K562 (cell line): ENCODE results near the gene ANKRD44. TPM values are rescaled to one million over a fixed set of nuclear protein-coding genes. Genes with fewer than 3 reads are reported as not detected.

Source experiments
- ATAC-seq: fragments of 200-7000 bp; cut with Tn5 transposase; 3 replicates; pipeline ENCODE4 v1.9.1; 2020; ENCODE audit warnings: moderate library complexity
- BruUV-seq: library from RNA; stranded (reverse); fragments of 400-500 nt; replicated peaks from 2 replicates; lab custom pipeline; 2021; lab: Mats Ljungman, UMichigan
- CTCF ChIA-PET: fragments of 300-600 bp; formaldehyde crosslinking; extraction: SDS; loops from one replicate; lab custom pipeline; 2021; ENCODE audit warnings: low intra/inter-chr PET ratio; lab: Yijun Ruan, JAX
- POLR2A ChIA-PET: fragments of 300-600, 350-650 bp; sonication (Branson Sonifier 250); formaldehyde crosslinking; extraction: SDS; loops from one replicate; lab custom pipeline; 2021; ENCODE audit warnings: antibody characterized with exemption, inconsistent platforms; lab: Yijun Ruan, JAX
- DNase-seq, 4 experiments: peaks; one replicate each; pipeline versions ENCODE4 v3.0.0 to v3.0.0-alpha.2; 2011 to 2018; ENCODE audit warnings: low spot score in 3 of 4, mixed read lengths in 3 of 4; ENCODE audit errors: extremely low read depth in 1 of 4
- FAIRE-seq: peaks from 2 replicates; lab custom pipeline; 2011; peaks lifted over from hg19 to GRCh38; lab: Jason Lieb, UNC
- H2AFZ ChIP-seq: 2 replicates; pipeline ENCODE4 v1.6.0; 2011; ENCODE audit warnings: low read depth, low read length, control low read depth, inconsistent platforms
- H3K27ac ChIP-seq: fragments of 200-600 bp; 3 replicates; pipeline ENCODE4 v1.8.0; 2011; ENCODE audit warnings: low read depth, mild to moderate bottlenecking, control low read depth, inconsistent platforms, low read length, moderate library complexity, mixed read lengths; ENCODE audit errors: extremely low read depth
- H3K27me3 ChIP-seq, 2 experiments: fragments of 300-600 bp in 1 of 2; 2 replicates in 1 of 2; 3 replicates in 1 of 2; pipeline versions ENCODE4 v1.6.0 to v1.8.0; 2011; ENCODE audit warnings: inconsistent platforms in 2 of 2, low read length in 2 of 2, mild to moderate bottlenecking in 1 of 2, mixed read lengths in 1 of 2, moderate library complexity in 1 of 2; ENCODE audit not compliant: control insufficient read depth in 2 of 2, insufficient read depth in 2 of 2
- H3K36me3 ChIP-seq: fragments of 300-600 bp; 3 replicates; pipeline ENCODE4 v1.8.0; 2011; ENCODE audit warnings: mild to moderate bottlenecking, low read length, inconsistent platforms; ENCODE audit not compliant: control insufficient read depth, insufficient read depth
- H3K4me1 ChIP-seq, 2 experiments: fragments of 200-600 bp in 1 of 2; replicated peaks in 1 of 2; 2 replicates in 1 of 2; 3 replicates in 1 of 2; pipeline versions ENCODE4 v1.5.1 to v1.8.0; 2011; ENCODE audit warnings: inconsistent platforms in 2 of 2, low read length in 2 of 2, mild to moderate bottlenecking in 1 of 2, mixed read lengths in 1 of 2, moderate library complexity in 1 of 2; ENCODE audit not compliant: control insufficient read depth in 2 of 2, insufficient read depth in 2 of 2
- H3K4me2 ChIP-seq: 2 replicates; pipeline ENCODE4 v1.6.1; 2011; ENCODE audit warnings: low read length, control low read depth, inconsistent platforms, mixed read lengths; ENCODE audit not compliant: insufficient read depth
- H3K4me3 ChIP-seq: fragments of 200-600 bp; sonication (generic), shearing (Covaris generic); 2 replicates; pipeline ENCODE4 v1.5.1; 2016; ENCODE audit warnings: control low read depth, inconsistent platforms
- H3K79me2 ChIP-seq: fragments of 200-600 bp; 3 replicates; pipeline ENCODE4 v1.8.0; 2011; ENCODE audit warnings: low read length, inconsistent platforms; ENCODE audit not compliant: control insufficient read depth, insufficient read depth
- H3K9ac ChIP-seq, 2 experiments: 2 replicates each; pipeline versions ENCODE4 v1.6.0 to v1.6.1; 2011; ENCODE audit warnings: low read depth in 2 of 2, low read length in 2 of 2, control low read depth in 1 of 2, inconsistent platforms in 1 of 2, mild to moderate bottlenecking in 1 of 2, mixed read lengths in 1 of 2; ENCODE audit not compliant: insufficient read depth in 1 of 2
- H3K9me1 ChIP-seq: one replicate; pipeline ENCODE4 v1.6.0; 2011; ENCODE audit warnings: inconsistent platforms, mild to moderate bottlenecking, low read length, moderate library complexity; ENCODE audit not compliant: control insufficient read depth, insufficient read depth
- H3K9me3 ChIP-seq: replicated peaks from 2 replicates; pipeline ENCODE4 v1.5.1; 2011; ENCODE audit warnings: low read depth, low read length, inconsistent platforms; ENCODE audit not compliant: control insufficient read depth, insufficient read depth
- H4K20me1 ChIP-seq: replicated peaks from 2 replicates; pipeline ENCODE4 v1.6.1; 2011; ENCODE audit warnings: low read length, inconsistent platforms, mixed read lengths; ENCODE audit not compliant: control insufficient read depth, insufficient read depth
- ATF1 ChIP-seq, 2 experiments: fragments of 450-650 bp in 1 of 2; IDR thresholded peaks; 2 replicates each; pipeline ENCODE4 v1.6.1; 2016; ENCODE audit warnings: missing compliant biosample characterization in 1 of 2, missing genetic modification characterization in 1 of 2
- BRD9 ChIP-seq: fragments of 450-650 bp; IDR thresholded peaks from 2 replicates; pipeline ENCODE4 v1.6.1; 2018; ENCODE audit warnings: low read depth; ENCODE audit not compliant: partially characterized antibody
- CHD1 ChIP-seq: fragments of 200-600 bp; sonication (generic); IDR thresholded peaks from one replicate; pipeline ENCODE4 v1.6.1; 2012; ENCODE audit warnings: mild to moderate bottlenecking, moderate library complexity, low read length, inconsistent platforms
- EP300 ChIP-seq: IDR thresholded peaks from 2 replicates; pipeline ENCODE4 v1.6.1; 2012; ENCODE audit warnings: low read length, improper control_type of control experiment
- FOXK2 ChIP-seq, 2 experiments: fragments of 450-650 bp; IDR thresholded peaks in 1 of 2; conservative IDR thresholded peaks in 1 of 2; 2 replicates each; pipeline ENCODE4 v1.6.1; 2016; ENCODE audit warnings: low read depth in 2 of 2, mild to moderate bottlenecking in 1 of 2
- PHF21A ChIP-seq: fragments of 450-650 bp; IDR thresholded peaks from 2 replicates; pipeline ENCODE4 v1.6.1; 2017; ENCODE audit warnings: low read depth, borderline replicate concordance
- POLR2AphosphoS5 ChIP-seq: IDR thresholded peaks from 2 replicates; pipeline ENCODE4 v1.6.1; 2011; ENCODE audit warnings: mild to moderate bottlenecking, low read depth, low read length, moderate library complexity; ENCODE audit not compliant: control insufficient read depth, insufficient read depth
- PYGO2 ChIP-seq: fragments of 450-650 bp; IDR thresholded peaks from 2 replicates; pipeline ENCODE4 v1.6.1; 2016; ENCODE audit warnings: mild to moderate bottlenecking, missing genetic modification characterization, moderate library complexity, missing compliant biosample characterization
- THRAP3 ChIP-seq: fragments of 450-650 bp; IDR thresholded peaks from 2 replicates; pipeline ENCODE4 v1.6.1; 2016; ENCODE audit warnings: mild to moderate bottlenecking, inconsistent platforms, borderline replicate concordance
- ZNF717 ChIP-seq: fragments of 250-450 bp; sonication (Bioruptor Pico); IDR thresholded peaks from 2 replicates; pipeline ENCODE4 v1.5.0; 2021
- ZNF79 ChIP-seq: fragments of 250-450 bp; sonication (Bioruptor Pico); IDR thresholded peaks from 2 replicates; pipeline ENCODE4 v1.4.0; 2020; ENCODE audit warnings: low read depth, mild to moderate bottlenecking, moderate library complexity
- ZNF830 ChIP-seq: fragments of 250-450 bp; sonication (Bioruptor Pico); IDR thresholded peaks from 2 replicates; pipeline ENCODE4 v1.5.0; 2021; ENCODE audit warnings: mild to moderate bottlenecking
- WGBS: fragments of 100-300 bp; shearing (Covaris generic); methylation state at CpG from one replicate; pipeline ENCODE4 v1.1.6; 2016; ENCODE audit warnings: low coverage, mixed read lengths; ENCODE audit not compliant: insufficient coverage; ENCODE audit errors: missing lambda C conversion rate; 5-methylcytosine and 5-hydroxymethylcytosine counted together
- in situ Hi-C: fragments of 300-500 bp; cut with MboI; formaldehyde crosslinking; loops from 4 replicates; pipeline ENCODE4 v1.15.0; 2018; ENCODE audit warnings: inconsistent platforms, mixed read lengths
- intact Hi-C: fragments of 100-400 bp; cut with micrococcal nuclease; formaldehyde crosslinking; loops from 2 replicates; pipeline ENCODE4 v1.14.2; 2022
- polyA plus RNA-seq, 8 experiments: library from polyadenylated mRNA; depleted of rRNA in 4 of 8; stranded (reverse) in 5 of 8; unstranded in 3 of 8; fragments of >200 nt; fragmentation: Nextera tagmentation in 2 of 8; fragmentation: Illumina TruSeq in 1 of 8; extraction: Ambion mirVana in 2 of 8; extraction: Trizol in 1 of 8; gene quantifications; 2 replicates each; pipeline versions ENCODE4 v1.2.1 to v1.2.3, GENCODE V29; 2011 to 2014; ENCODE audit warnings: inconsistent platforms in 1 of 8, missing spikeins in 1 of 8
- total RNA-seq, 7 experiments: library from RNA; depleted of rRNA in 6 of 7; stranded (reverse); fragments of >200 nt in 6 of 7; fragmentation: Illumina TruSeq in 2 of 7; extraction: Trizol in 2 of 7; gene quantifications; 2 replicates each; pipeline versions ENCODE4 v1.2.1 to v1.2.3, GENCODE V29; 2011 to 2021; ENCODE audit warnings: low replicate concordance in 1 of 7
- TF ChIP-seq, protein P1 (sequence below): fragments of 250-450 bp; sonication (Bioruptor Pico); IDR thresholded peaks from 2 replicates; pipeline ENCODE4 v1.8.0; 2021; ENCODE audit warnings: moderate library complexity, mild to moderate bottlenecking, inconsistent platforms
- TF ChIP-seq, protein P2 (sequence below): sonication (generic); formaldehyde crosslinking; IDR thresholded peaks from 2 replicates; pipeline ENCODE4 v1.8.0; 2022; ENCODE audit warnings: missing genetic modification reagents, mild to moderate bottlenecking, borderline replicate concordance
- TF ChIP-seq, protein P3 (sequence below): fragments of 250-450 bp; sonication (Bioruptor Pico); IDR thresholded peaks from 2 replicates; pipeline ENCODE4 v1.6.1; 2021; ENCODE audit warnings: mild to moderate bottlenecking
- TF ChIP-seq, protein P4 (sequence below): fragments of 450-650 bp; IDR thresholded peaks from 2 replicates; pipeline ENCODE4 v1.6.1; 2016; ENCODE audit warnings: antibody characterized with exemption

The ANKRD44 gene
- total and polyA plus RNA-seq, 9 of the 15 experiments (the other 6 are each of a cell fraction or from before 2014, with no cell fraction given): 0.03 to 0.64 (median 0.07) TPM; not detected in 3

- peaks cover 0 to 14% of the 10 kb centered on the region in 2 experiments; a peak in 2 of 5 replicates for H3K4me1 ChIP-seq
- no peaks in the 10 kb centered on the region for H3K79me2 ChIP-seq
- H3K27me3 ChIP-seq: peaks cover 15 to 19% of the 10 kb centered on the region in 2 experiments
- H3K4me2 ChIP-seq: no peak overlapping the region
- DNase-seq (no peak), FAIRE-seq (no peak), ATAC-seq (no peak)
- no peaks in the 10 kb centered on the region for H3K36me3 ChIP-seq
- no peak overlapping the region for H3K27ac ChIP-seq
- TF ChIP-seq PHF21A (no peak), EP300 (no peak), FOXK2 (conservative IDR thresholded peaks at IDR 0.05 in 1 of 2, IDR thresholded peaks at IDR 0.05 in 1 of 2; ENCODE audit: low read depth in 2 of 2) (no peak), CHD1 (no peak), ZNF717 (CRISPR knock-in tag) (no peak), POLR2AphosphoS5 (no peak), THRAP3 (no peak), ZNF830 (CRISPR knock-in tag) (no peak), ZNF79 (no peak), ATF1 (CRISPR knock-in tag; IDR thresholded peaks at IDR 0.05) (no peak), ATF1 (tag; IDR thresholded peaks at IDR 0.05) (no peak), BRD9 (no peak), PYGO2 (tag) (no peak)
- TF ChIP-seq, protein P1, sequence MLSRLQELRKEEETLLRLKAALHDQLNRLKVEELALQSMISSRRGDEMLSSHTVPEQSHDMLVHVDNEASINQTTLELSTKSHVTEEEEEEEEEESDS: no peak
- TF ChIP-seq, protein P2, sequence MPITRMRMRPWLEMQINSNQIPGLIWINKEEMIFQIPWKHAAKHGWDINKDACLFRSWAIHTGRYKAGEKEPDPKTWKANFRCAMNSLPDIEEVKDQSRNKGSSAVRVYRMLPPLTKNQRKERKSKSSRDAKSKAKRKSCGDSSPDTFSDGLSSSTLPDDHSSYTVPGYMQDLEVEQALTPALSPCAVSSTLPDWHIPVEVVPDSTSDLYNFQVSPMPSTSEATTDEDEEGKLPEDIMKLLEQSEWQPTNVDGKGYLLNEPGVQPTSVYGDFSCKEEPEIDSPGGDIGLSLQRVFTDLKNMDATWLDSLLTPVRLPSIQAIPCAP (CRISPR knock-in tag): no peak
- TF ChIP-seq, protein P3, sequence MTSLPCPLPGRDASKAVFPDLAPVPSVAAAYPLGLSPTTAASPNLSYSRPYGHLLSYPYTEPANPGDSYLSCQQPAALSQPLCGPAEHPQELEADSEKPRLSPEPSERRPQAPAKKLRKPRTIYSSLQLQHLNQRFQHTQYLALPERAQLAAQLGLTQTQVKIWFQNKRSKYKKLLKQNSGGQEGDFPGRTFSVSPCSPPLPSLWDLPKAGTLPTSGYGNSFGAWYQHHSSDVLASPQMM (CRISPR knock-in tag): no peak
- TF ChIP-seq, protein P4, sequence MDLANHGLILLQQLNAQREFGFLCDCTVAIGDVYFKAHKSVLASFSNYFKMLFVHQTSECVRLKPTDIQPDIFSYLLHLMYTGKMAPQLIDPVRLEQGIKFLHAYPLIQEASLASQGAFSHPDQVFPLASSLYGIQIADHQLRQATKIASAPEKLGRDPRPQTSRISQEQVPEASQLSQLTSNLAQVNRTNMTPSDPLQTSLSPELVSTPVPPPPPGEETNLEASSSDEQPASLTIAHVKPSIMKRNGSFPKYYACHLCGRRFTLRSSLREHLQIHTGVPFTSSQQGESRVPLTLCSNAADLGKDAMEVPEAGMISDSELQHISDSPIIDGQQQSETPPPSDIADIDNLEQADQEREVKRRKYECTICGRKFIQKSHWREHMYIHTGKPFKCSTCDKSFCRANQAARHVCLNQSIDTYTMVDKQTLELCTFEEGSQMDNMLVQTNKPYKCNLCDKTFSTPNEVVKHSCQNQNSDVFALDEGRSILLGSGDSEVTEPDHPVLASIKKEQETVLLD: no peak
- intact Hi-C loops (no loop called here), in situ Hi-C loops (no loop called here)
- ChIA-PET CTCF (no interaction called here), POLR2A (no interaction called here)
- H3K9me1 ChIP-seq: no peaks in the 10 kb centered on the region
- no peaks in the 10 kb centered on the region for H3K9me3 ChIP-seq
- H4K20me1 ChIP-seq: no peaks in the 10 kb centered on the region
- H3K4me3 ChIP-seq: no peak overlapping the region
- BruUV-seq: no TSS peak
- no peak overlapping the region for H2AFZ ChIP-seq
- H3K9ac ChIP-seq: no peak overlapping the region
- 0% methylated on average over 2 of the region's 2 CpGs for WGBS
Observed at GRCh38 chr2:197308585-197308984, 2.0 kb downstream of the ANKRD44 start.
